Activated CD8-positive, alpha-beta T cell treated with anti-CD3 and anti-CD28 coated beads for 36 hours (primary cell): Measurements from ENCODE around the gene RARRES2. TPM values are rescaled to one million over a fixed set of nuclear protein-coding genes. Genes with fewer than 3 reads are reported as not detected.

Source experiments
- ATAC-seq: fragments of 200-7000 bp; cut with Tn5 transposase; one replicate; pipeline ENCODE4 v1.10.0; 2021; ENCODE audit warnings: mild to moderate bottlenecking, moderate library complexity
- CTCF ChIA-PET: fragments of 350-600 bp; sonication (Branson Sonifier 250); formaldehyde crosslinking; loops from one replicate; lab custom pipeline; 2021; ENCODE audit warnings: antibody characterized with exemption; lab: Charles Lee
- POLR2A ChIA-PET: fragments of 350-600 bp; sonication (Branson Sonifier 250); formaldehyde crosslinking; loops from one replicate; lab custom pipeline; 2021; ENCODE audit warnings: antibody characterized with exemption; lab: Charles Lee
- DNase-seq: peaks from one replicate; pipeline ENCODE4 v3.0.0-alpha.2; 2020
- H3K27ac Mint-ChIP-seq: one replicate; pipeline ENCODE4 v1.8.0; 2021; ENCODE audit warnings: mild to moderate bottlenecking, mixed read lengths
- H3K27me3 Mint-ChIP-seq: one replicate; pipeline ENCODE4 v1.8.0; 2021; ENCODE audit warnings: mixed read lengths
- H3K36me3 Mint-ChIP-seq: one replicate; pipeline ENCODE4 v1.8.0; 2021; ENCODE audit warnings: low read depth, mixed read lengths
- H3K4me1 Mint-ChIP-seq: one replicate; pipeline ENCODE4 v1.8.0; 2021; ENCODE audit warnings: low read depth, mixed read lengths
- H3K4me3 Mint-ChIP-seq: one replicate; pipeline ENCODE4 v1.8.0; 2021; ENCODE audit warnings: mild to moderate bottlenecking, moderate library complexity, mixed read lengths
- H3K9me3 Mint-ChIP-seq: one replicate; pipeline ENCODE4 v1.8.0; 2021; ENCODE audit warnings: mixed read lengths
- intact Hi-C: fragments of 100-400 bp; cut with micrococcal nuclease; formaldehyde crosslinking; loops from one replicate; pipeline ENCODE4 v1.10.0; 2022
- total RNA-seq, 2 experiments: library from RNA; stranded (reverse); gene quantifications; one replicate each; pipeline ENCODE4 v1.2.3, GENCODE V29; 2021
- TF ChIP-seq, protein P1 (sequence below): fragments of 200-600 bp; IDR thresholded peaks from one replicate; pipeline ENCODE4 v1.8.0; 2022; ENCODE audit warnings: antibody characterized with exemption, mild to moderate bottlenecking

RARRES2 gene
- total RNA-seq, 2 experiments from 2014 or later, result not detected

DNA sequence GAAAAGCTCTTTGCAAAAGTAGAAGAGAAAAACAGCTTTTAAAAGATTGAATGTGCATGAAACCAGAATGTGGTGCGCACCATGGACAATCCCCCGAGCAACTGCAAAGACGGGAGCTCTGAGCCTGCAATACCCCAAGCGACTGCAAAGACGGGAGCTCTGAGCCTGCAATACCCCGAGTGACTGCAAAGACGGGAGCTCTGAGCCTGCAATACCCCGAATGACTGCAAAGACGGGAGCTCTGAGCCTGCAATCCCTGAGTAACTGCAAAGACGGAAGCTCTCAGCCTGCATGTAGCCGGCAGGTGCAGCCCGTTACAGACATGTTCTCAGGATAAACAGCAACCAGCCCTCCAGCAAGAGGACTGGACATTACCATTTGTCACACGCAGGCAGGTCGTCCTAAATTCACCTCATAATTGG lies 43.9 kb upstream of the RARRES2 start:
- peaks cover 2% of the 10 kb centered on the region for H3K4me1 Mint-ChIP-seq
- no peak for ATAC-seq
- CTCF ChIA-PET, result interaction anchor here (1.2 kb wide), 1 partner anchor 21 kb away, joined by 4 read pairs; a partner anchor contains a TSS

GRCh38 chr7:150384406-150385301 lies 43.2 kb upstream of the RARRES2 start:
- ATAC-seq (no peak), DNase-seq (no peak)
- H3K4me1 Mint-ChIP-seq, result peaks cover 9% of the 10 kb centered on the region
- ChIA-PET CTCF (interaction anchor here (1.0 to 1.2 kb wide), 2 partner anchors 21 to 28 kb away, joined by 3 to 4 read pairs; a partner anchor contains a TSS), POLR2A (interaction anchor here (1.2 to 1.6 kb wide), 2 partner anchors 19 to 23 kb away, joined by 3 to 6 read pairs; no protein-coding TSS in a partner anchor)
- peaks cover 2% of the 10 kb centered on the region for H3K36me3 Mint-ChIP-seq
- no peaks in the 10 kb centered on the region for H3K9me3 Mint-ChIP-seq
- H3K4me3 Mint-ChIP-seq, result no peak overlapping the region
- H3K27ac Mint-ChIP-seq, result no peak overlapping the region
- intact Hi-C loops, result no loop called here
- TF ChIP-seq, protein P1, sequence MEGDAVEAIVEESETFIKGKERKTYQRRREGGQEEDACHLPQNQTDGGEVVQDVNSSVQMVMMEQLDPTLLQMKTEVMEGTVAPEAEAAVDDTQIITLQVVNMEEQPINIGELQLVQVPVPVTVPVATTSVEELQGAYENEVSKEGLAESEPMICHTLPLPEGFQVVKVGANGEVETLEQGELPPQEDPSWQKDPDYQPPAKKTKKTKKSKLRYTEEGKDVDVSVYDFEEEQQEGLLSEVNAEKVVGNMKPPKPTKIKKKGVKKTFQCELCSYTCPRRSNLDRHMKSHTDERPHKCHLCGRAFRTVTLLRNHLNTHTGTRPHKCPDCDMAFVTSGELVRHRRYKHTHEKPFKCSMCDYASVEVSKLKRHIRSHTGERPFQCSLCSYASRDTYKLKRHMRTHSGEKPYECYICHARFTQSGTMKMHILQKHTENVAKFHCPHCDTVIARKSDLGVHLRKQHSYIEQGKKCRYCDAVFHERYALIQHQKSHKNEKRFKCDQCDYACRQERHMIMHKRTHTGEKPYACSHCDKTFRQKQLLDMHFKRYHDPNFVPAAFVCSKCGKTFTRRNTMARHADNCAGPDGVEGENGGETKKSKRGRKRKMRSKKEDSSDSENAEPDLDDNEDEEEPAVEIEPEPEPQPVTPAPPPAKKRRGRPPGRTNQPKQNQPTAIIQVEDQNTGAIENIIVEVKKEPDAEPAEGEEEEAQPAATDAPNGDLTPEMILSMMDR, result no peak
- H3K27me3 Mint-ChIP-seq, result no peaks in the 10 kb centered on the region

More for the DNA sequence above, 43.9 kb upstream of the RARRES2 start:
- Mint-ChIP-seq H3K36me3 (peaks cover 2% of the 10 kb centered on the region), H3K4me3 (no peak overlapping the region), H3K27ac (no peak overlapping the region), H3K9me3 (no peaks in the 10 kb centered on the region), H3K27me3 (no peaks in the 10 kb centered on the region)
- no peak for DNase-seq
- POLR2A ChIA-PET, result interaction anchor here (1.2 to 1.6 kb wide), 2 partner anchors 19 to 22 kb away, joined by 3 to 6 read pairs; no protein-coding TSS in a partner anchor
- TF ChIP-seq, protein P1, result no peak
- intact Hi-C loops, result no loop called here

DNA sequence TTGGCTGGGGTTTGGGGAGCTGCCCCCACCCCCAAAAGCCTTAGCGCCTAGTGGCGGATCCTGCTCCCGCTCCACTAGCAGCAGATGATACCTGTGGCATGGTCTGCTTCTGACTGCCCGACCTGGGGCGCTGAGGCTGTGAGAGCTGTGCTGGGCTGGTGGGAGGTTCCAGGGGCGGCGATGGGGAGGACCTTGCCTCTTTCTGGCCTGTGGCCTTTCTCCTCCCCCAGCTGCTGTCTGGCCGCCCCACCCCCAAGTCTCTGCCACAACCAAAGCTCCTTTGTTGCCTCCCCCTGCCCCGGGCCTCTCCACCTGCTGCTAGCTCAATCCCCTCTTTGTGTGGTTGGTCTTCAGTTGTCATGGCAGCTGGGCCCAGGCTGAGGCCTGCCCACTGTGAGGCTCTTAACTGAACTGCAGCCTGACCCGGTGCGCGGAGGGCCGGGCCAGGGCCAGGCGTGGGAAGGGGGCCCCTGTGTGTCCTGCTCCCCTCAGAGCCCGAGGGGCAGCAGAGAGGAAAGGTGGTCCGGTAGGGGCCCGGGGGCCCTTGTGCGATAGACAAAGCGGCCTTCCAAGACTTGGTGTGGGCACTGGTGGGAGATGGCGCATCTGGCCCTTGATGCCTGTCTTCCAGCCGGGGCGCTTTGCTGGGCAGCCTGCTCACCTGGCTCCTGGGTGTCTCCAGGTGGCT lies 42.4 kb upstream of the RARRES2 start:
- no peak overlapping the region for H3K4me3 Mint-ChIP-seq
- DNase-seq (no peak), ATAC-seq (no peak)
- intact Hi-C loops, result no loop called here
- H3K4me1 Mint-ChIP-seq, result peaks cover 10% of the 10 kb centered on the region
- TF ChIP-seq, protein P1, result no peak
- CTCF ChIA-PET, result interaction anchor here (1.0 kb wide), 1 partner anchor 27 kb away, joined by 3 read pairs; no protein-coding TSS in a partner anchor
- H3K36me3 Mint-ChIP-seq, result peaks cover 2% of the 10 kb centered on the region
- no peak overlapping the region for H3K27ac Mint-ChIP-seq
- H3K9me3 Mint-ChIP-seq, result no peaks in the 10 kb centered on the region
- no peaks in the 10 kb centered on the region for H3K27me3 Mint-ChIP-seq
- POLR2A ChIA-PET, result no interaction called here

DNA sequence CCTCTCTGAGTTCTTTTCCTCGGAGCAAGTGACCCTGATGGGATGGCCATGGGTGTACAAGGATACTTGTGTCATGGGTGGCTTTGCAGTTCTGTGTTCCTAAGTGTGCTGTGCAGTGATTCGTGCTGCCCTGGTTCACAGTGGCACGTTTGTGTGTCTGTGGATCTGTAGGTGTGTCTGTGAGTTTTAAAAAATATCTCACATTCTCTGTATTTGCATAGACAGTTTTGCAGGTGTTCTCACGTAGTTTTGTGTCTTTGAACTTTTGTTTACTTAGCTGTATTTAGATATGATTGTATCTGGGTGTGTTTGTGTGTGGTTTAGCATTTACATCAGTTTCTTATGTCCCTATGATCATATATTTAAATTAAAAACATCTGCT lies 41.4 kb upstream of the RARRES2 start:
- POLR2A ChIA-PET, result no interaction called here
- DNase-seq (no peak), ATAC-seq (no peak)
- H3K27ac Mint-ChIP-seq, result no peak overlapping the region
- intact Hi-C loops, result no loop called here
- no peaks in the 10 kb centered on the region for H3K9me3 Mint-ChIP-seq
- H3K4me1 Mint-ChIP-seq, result peaks cover 15% of the 10 kb centered on the region
- CTCF ChIA-PET, result no interaction called here
- H3K27me3 Mint-ChIP-seq, result no peaks in the 10 kb centered on the region
- peaks cover 2% of the 10 kb centered on the region for H3K36me3 Mint-ChIP-seq
- TF ChIP-seq, protein P1, result no peak
- H3K4me3 Mint-ChIP-seq, result no peak overlapping the region
